Myocyte (in vitro differentiated cells): Measurements from ENCODE around the gene CELSR1. TPM values are rescaled to one million over a fixed set of nuclear protein-coding genes. Genes with fewer than 3 reads are reported as not detected.
"Not testable (repeated sequence)": the region's sequence is repeated elsewhere in the genome, so short reads cannot be mapped to it uniquely, and the experiment has no call there.

Experiments
- DNase-seq: peaks from one replicate; pipeline ENCODE4 v3.0.0-alpha.2; 2012; ENCODE audit warnings: low read depth
- total RNA-seq: library from RNA; depleted of rRNA; stranded (reverse); fragments of >200 nt; gene quantifications from 2 replicates; pipeline ENCODE4 v1.2.3, GENCODE V29; 2014

Gene CELSR1
- total RNA-seq, 1 donor from 2014 or later: 1.3 TPM

GRCh38 chr22:46533070-46533833 lies 4.2 kb downstream of the CELSR1 start:
- no peak for DNase-seq

- DNase-seq: no peak
These were observed 5.0 kb downstream of the CELSR1 start for GRCh38 chr22:46532416-46532815.

- no peak for DNase-seq
These were observed 5.7 kb downstream of the CELSR1 start for GRCh38 chr22:46531581-46532175.

GRCh38 chr22:46528121-46528610 lies 9.3 kb downstream of the CELSR1 start:
- DNase-seq: no peak

- DNase-seq: no peak
These were observed 11.1 kb downstream of the CELSR1 start for GRCh38 chr22:46526244-46526839.

- DNase-seq: no peak
These were observed 11.8 kb downstream of the CELSR1 start for GRCh38 chr22:46525389-46526243.

- DNase-seq: no peak
These were observed 13.1 kb downstream of the CELSR1 start for GRCh38 chr22:46524203-46524740.

GRCh38 chr22:46522797-46523196 lies 14.6 kb downstream of the CELSR1 start:
- DNase-seq: no peak

- no peak for DNase-seq
These were observed 15.4 kb downstream of the CELSR1 start for GRCh38 chr22:46521994-46522393.

- DNase-seq: no peak
These were observed 16.5 kb downstream of the CELSR1 start for GRCh38 chr22:46520880-46521279.

GRCh38 chr22:46519377-46519776 lies 18.0 kb downstream of the CELSR1 start:
- no peak for DNase-seq

GRCh38 chr22:46518542-46519325 lies 18.7 kb downstream of the CELSR1 start:
- DNase-seq: no peak

GRCh38 chr22:46518038-46518437 lies 19.4 kb downstream of the CELSR1 start:
- no peak for DNase-seq

GRCh38 chr22:46517255-46517761 lies 20.1 kb downstream of the CELSR1 start:
- no peak for DNase-seq

GRCh38 chr22:46516638-46517037 lies 20.8 kb downstream of the CELSR1 start:
- DNase-seq: no peak

GRCh38 chr22:46516112-46516487 lies 21.3 kb downstream of the CELSR1 start:
- DNase-seq: not testable (repeated sequence)

- no peak for DNase-seq
These were observed 22.0 kb downstream of the CELSR1 start for GRCh38 chr22:46515208-46516111.

- peak; percentile 57 for DNase-seq
These were observed 22.7 kb downstream of the CELSR1 start for GRCh38 chr22:46514592-46515207.
